NCI-H1694 treated with DMSO at 0.1 percent for 48 hours (cell line): ENCODE data around the gene ATRX.

Source experiments
- DNase-seq: peaks from one replicate; lab custom pipeline; 2025; lab: John Stamatoyannopoulos, UW

The ATRX gene

GRCh38 chrX:77493677-77494553, 292.1 kb downstream of the ATRX start:
- DNase-seq = no peak

- DNase-seq = no peak
Measured at GRCh38 chrX:77484045-77484444, 302.0 kb downstream of the ATRX start.

DNA sequence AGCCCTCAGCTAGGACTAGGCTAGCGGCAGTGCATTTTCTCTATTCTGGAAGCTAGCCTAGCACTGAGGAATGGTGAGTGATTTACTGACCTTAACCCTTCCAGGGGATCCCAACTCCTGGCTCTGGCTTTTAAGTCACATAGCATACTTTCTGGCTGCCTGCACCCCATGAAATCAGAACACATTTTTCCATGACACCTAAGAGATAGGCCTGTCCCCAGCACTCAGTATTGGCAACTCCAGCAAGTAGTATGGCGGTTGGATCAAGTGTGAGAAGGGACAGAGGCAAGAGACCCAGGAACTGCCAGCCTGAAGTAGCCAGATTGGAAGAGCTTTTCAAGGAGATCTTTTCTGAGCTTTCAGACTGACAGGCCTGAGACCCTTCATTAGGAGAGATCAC, 330.6 kb downstream of the ATRX start:
- DNase-seq = no peak
